CD14-positive monocyte (primary cell): ENCODE data around the gene SLC24A4. TPM values are rescaled to one million over a fixed set of nuclear protein-coding genes. Genes with fewer than 3 reads are reported as not detected.

Experiments
- DNase-seq, 3 donors: peaks; one replicate each; pipeline ENCODE4 v3.0.0-alpha.2; 2011 to 2022
- H2AFZ ChIP-seq: 2 replicates; pipeline ENCODE4 v1.6.0; 2012; ENCODE audit warnings: mild to moderate bottlenecking, low read depth, low read length, inconsistent platforms; ENCODE audit not compliant: insufficient read depth, poor library complexity, severe bottlenecking
- H3K27ac ChIP-seq, 2 donors: 1 replicate in 1 of 2; 2 replicates in 1 of 2; pipeline ENCODE4 v1.5.1; 2012 to 2013; ENCODE audit warnings: low read length in 2 of 2, control low read depth in 1 of 2, inconsistent platforms in 1 of 2, low read depth in 1 of 2, mild to moderate bottlenecking in 1 of 2
- H3K27me3 ChIP-seq, 2 donors: one replicate each; pipeline versions ENCODE4 v1.6.0 to v1.6.1; 2011 to 2013; ENCODE audit warnings: low read length in 2 of 2; ENCODE audit not compliant: control insufficient read depth in 2 of 2, insufficient read depth in 2 of 2
- H3K36me3 ChIP-seq, 2 donors: replicated peaks in 1 of 2; 1 replicate in 1 of 2; 2 replicates in 1 of 2; pipeline versions ENCODE4 v1.5.1 to v1.6.1; 2012 to 2013; ENCODE audit warnings: low read length in 2 of 2, control low read depth in 1 of 2, inconsistent platforms in 1 of 2, mild to moderate bottlenecking in 1 of 2; ENCODE audit not compliant: insufficient read depth in 2 of 2, control insufficient read depth in 1 of 2
- H3K4me1 ChIP-seq, 2 donors: 1 replicate in 1 of 2; 2 replicates in 1 of 2; pipeline versions ENCODE4 v1.5.1 to v1.6.1; 2012 to 2013; ENCODE audit warnings: low read length in 2 of 2, control low read depth in 1 of 2, inconsistent platforms in 1 of 2, mild to moderate bottlenecking in 1 of 2, moderate library complexity in 1 of 2; ENCODE audit not compliant: insufficient read depth in 2 of 2, control insufficient read depth in 1 of 2
- H3K4me2 ChIP-seq: replicated peaks from 2 replicates; pipeline ENCODE3; 2012; ENCODE audit warnings: low read length, moderate library complexity, mild to moderate bottlenecking; ENCODE audit not compliant: poor library complexity, severe bottlenecking; ENCODE audit errors: extremely low read depth
- H3K4me3 ChIP-seq, 3 experiments: fragments of 200-600 bp in 1 of 3; sonication (generic) in 1 of 3; replicated peaks in 1 of 3; 1 replicate in 2 of 3; 2 replicates in 1 of 3; pipeline ENCODE4 v1.5.1; 2011 to 2013; ENCODE audit warnings: low read length in 3 of 3, mild to moderate bottlenecking in 3 of 3, control low read depth in 2 of 3, low read depth in 2 of 3, inconsistent platforms in 1 of 3, moderate library complexity in 1 of 3
- H3K79me2 ChIP-seq: 2 replicates; pipeline ENCODE4 v1.6.0; 2012; ENCODE audit warnings: mild to moderate bottlenecking, control low read depth, inconsistent platforms, low read length, moderate library complexity; ENCODE audit not compliant: insufficient read depth
- H3K9ac ChIP-seq: 2 replicates; pipeline ENCODE4 v1.6.0; 2017; ENCODE audit warnings: low read length, mild to moderate bottlenecking; ENCODE audit not compliant: insufficient read depth, poor library complexity, severe bottlenecking
- H3K9me3 ChIP-seq, 2 donors: replicated peaks in 1 of 2; 1 replicate in 1 of 2; 2 replicates in 1 of 2; pipeline versions ENCODE4 v1.5.1 to v1.6.1; 2012 to 2013; ENCODE audit warnings: low read length in 2 of 2, control low read depth in 1 of 2; ENCODE audit not compliant: control insufficient read depth in 1 of 2, insufficient read depth in 1 of 2
- H4K20me1 ChIP-seq: 2 replicates; pipeline ENCODE4 v1.6.0; 2012; ENCODE audit warnings: mild to moderate bottlenecking, low read length, control low read depth, moderate library complexity; ENCODE audit not compliant: insufficient read depth
- H3K27ac Mint-ChIP-seq, 7 donors: one replicate each; pipeline ENCODE4 v1.8.0; 2020; ENCODE audit warnings: mild to moderate bottlenecking in 7 of 7, mixed read lengths in 7 of 7, moderate library complexity in 6 of 7, inconsistent platforms in 2 of 7
- H3K27me3 Mint-ChIP-seq, 3 donors: one replicate each; pipeline ENCODE4 v1.8.0; 2021 to 2022; ENCODE audit warnings: low read depth in 3 of 3, mild to moderate bottlenecking in 3 of 3, mixed read lengths in 3 of 3, moderate library complexity in 3 of 3, inconsistent platforms in 1 of 3
- H3K36me3 Mint-ChIP-seq, 2 donors: one replicate each; pipeline ENCODE4 v1.8.0; 2020; ENCODE audit warnings: mixed read lengths in 2 of 2, inconsistent platforms in 1 of 2, mild to moderate bottlenecking in 1 of 2
- H3K4me1 Mint-ChIP-seq: one replicate; pipeline ENCODE4 v1.8.0; 2020; ENCODE audit warnings: mild to moderate bottlenecking, mixed read lengths
- H3K4me3 Mint-ChIP-seq, 2 donors: one replicate each; pipeline ENCODE4 v1.8.0; 2020; ENCODE audit warnings: mild to moderate bottlenecking in 2 of 2, mixed read lengths in 2 of 2, moderate library complexity in 1 of 2
- H3K9me3 Mint-ChIP-seq, 7 donors: one replicate each; pipeline ENCODE4 v1.8.0; 2020 to 2022; ENCODE audit warnings: mixed read lengths in 7 of 7, mild to moderate bottlenecking in 6 of 7, moderate library complexity in 6 of 7, inconsistent platforms in 2 of 7
- CTCF ChIP-seq: fragments of 200-600 bp; IDR thresholded peaks from one replicate; pipeline ENCODE4 v1.8.0; 2022; ENCODE audit warnings: antibody characterized with exemption, mild to moderate bottlenecking
- WGBS: methylation state at CpG from one replicate; pipeline ENCODE4 v1.1.5; 2013; ENCODE audit warnings: missing lambda C conversion rate; ENCODE audit not compliant: insufficient coverage; 5-methylcytosine and 5-hydroxymethylcytosine counted together
- intact Hi-C, 2 donors: fragments of 100-400 bp; cut with micrococcal nuclease; formaldehyde crosslinking; loops; one replicate each; pipeline versions ENCODE4 v1.15.0 to v1.15.1; 2023
- polyA plus RNA-seq, 3 donors: library from polyadenylated mRNA; depleted of rRNA in 1 of 3; unstranded in 2 of 3; stranded (reverse) in 1 of 3; fragments of 300-500 nt in 2 of 3; fragments of >200 nt in 1 of 3; fragmentation: Illumina TruSeq in 2 of 3; gene quantifications; 1 replicate in 2 of 3; 2 replicates in 1 of 3; pipeline ENCODE4 v1.2.3, GENCODE V29; 2012 to 2021

The SLC24A4 gene
- polyA plus RNA-seq, 3 donors = 20.0 to 41.9 (median 26.5) TPM

- Histone ChIP-seq H3K27ac (peak overlapping the region; percentile 82 to 88), H3K4me1 (peaks cover 95 to 100% of the 10 kb centered on the region in 2 donors), H3K4me2 (no peak overlapping the region), H4K20me1 (no peaks in the 10 kb centered on the region), H3K36me3 (peaks cover 2 to 4% of the 10 kb centered on the region in 2 donors), H3K9me3 (peaks cover 4 to 6% of the 10 kb centered on the region in 2 donors), H3K9ac (no peak overlapping the region), H3K79me2 (peaks cover 12% of the 10 kb centered on the region), H3K4me3 (peak overlapping the region in 1 of 3 experiments; percentile 8), H2AFZ (no peak overlapping the region), H3K27me3 (no peaks in the 10 kb centered on the region)
- H3K9me3 Mint-ChIP-seq = peaks cover 0 to 7% (median 5%) of the 10 kb centered on the region in 7 donors
- intact Hi-C loops = loop anchor here in 1 of 2 donors (2.0 to 10.0 kb wide), 2 partner anchors 13 to 67 kb away; no protein-coding TSS in a partner anchor
- no CpG with 5 or more reads among the region's 1 CpG for WGBS
- TF ChIP-seq CTCF = no peak
- peak overlapping the region in 1 of 2 donors; percentile 20 for H3K4me3 Mint-ChIP-seq
- H3K36me3 Mint-ChIP-seq = peaks cover 15 to 21% of the 10 kb centered on the region in 2 donors
- H3K27me3 Mint-ChIP-seq = peaks cover 0 to 3% (median 0%) of the 10 kb centered on the region in 3 donors
- DNase-seq = peak in 2 of 3 donors; percentile 46 to 52
- H3K27ac Mint-ChIP-seq = peak overlapping the region; percentile 92 to 99 (median 98)
- peaks cover 99% of the 10 kb centered on the region for H3K4me1 Mint-ChIP-seq
Measured at GRCh38 chr14:92387578-92387977, 64.6 kb downstream of the SLC24A4 start.

GRCh38 chr14:92389598-92390158, 66.7 kb downstream of the SLC24A4 start:
- TF ChIP-seq CTCF = no peak
- H3K79me2 ChIP-seq = peaks cover 12% of the 10 kb centered on the region
- no peaks in the 10 kb centered on the region for H4K20me1 ChIP-seq
- Mint-ChIP-seq H3K9me3 (peaks cover 0 to 7% (median 5%) of the 10 kb centered on the region in 7 donors), H3K27me3 (peaks cover 0 to 3% (median 1%) of the 10 kb centered on the region in 3 donors), H3K4me1 (peaks cover 87% of the 10 kb centered on the region), H3K27ac (peak overlapping the region; percentile 84 to 99 (median 87)), H3K4me3 (no peak overlapping the region), H3K36me3 (peaks cover 8 to 21% of the 10 kb centered on the region in 2 donors)
- peaks cover 4 to 6% of the 10 kb centered on the region in 2 donors for H3K9me3 ChIP-seq
- H3K4me1 ChIP-seq = peaks cover 85 to 92% of the 10 kb centered on the region in 2 donors
- no peaks in the 10 kb centered on the region for H3K27me3 ChIP-seq
- no peak for DNase-seq
- intact Hi-C loops = loop anchor here in 1 of 2 donors (10.0 kb wide), 2 partner anchors 65 to 135 kb away; no protein-coding TSS in a partner anchor
- H3K4me3 ChIP-seq = peak overlapping the region in 1 of 3 experiments; percentile 18
- H3K27ac ChIP-seq = peak overlapping the region; percentile 8 to 82
- H2AFZ ChIP-seq = peak overlapping the region; percentile 33
- H3K4me2 ChIP-seq = no peak overlapping the region
- H3K9ac ChIP-seq = no peak overlapping the region
- peaks cover 2 to 4% of the 10 kb centered on the region in 2 donors for H3K36me3 ChIP-seq
- WGBS = 61% methylated on average over 11 of the region's 12 CpGs
